HEK293T (cell line): ENCODE results near the gene OCA2.

Source experiments
- BHLHE40 ChIP-seq: fragments of 450-650 bp; IDR thresholded peaks from 2 replicates; pipeline ENCODE4 v1.6.1; 2016; ENCODE audit warnings: mild to moderate bottlenecking, moderate library complexity, borderline replicate concordance
- CTBP1 ChIP-seq: fragments of 450-650 bp; IDR thresholded peaks from 2 replicates; pipeline ENCODE4 v1.6.1; 2016; ENCODE audit warnings: borderline replicate concordance
- FOXA1 ChIP-seq: fragments of 450-650 bp; IDR thresholded peaks from 2 replicates; pipeline ENCODE4 v1.6.1; 2016; ENCODE audit warnings: mild to moderate bottlenecking
- FOXK2 ChIP-seq: fragments of 450-650 bp; IDR thresholded peaks from 2 replicates; pipeline ENCODE4 v1.6.1; 2016; ENCODE audit warnings: mild to moderate bottlenecking
- FOXM1 ChIP-seq: fragments of 450-650 bp; IDR thresholded peaks from 2 replicates; pipeline ENCODE4 v1.6.1; 2017; ENCODE audit warnings: mild to moderate bottlenecking, borderline replicate concordance
- HDGF ChIP-seq: fragments of 450-650 bp; IDR thresholded peaks from 2 replicates; pipeline ENCODE4 v1.6.1; 2017; ENCODE audit warnings: antibody characterized with exemption, borderline replicate concordance
- SP1 ChIP-seq: fragments of 450-650 bp; IDR thresholded peaks from 2 replicates; pipeline ENCODE4 v1.6.1; 2017
- SUZ12 ChIP-seq: fragments of 450-650 bp; IDR thresholded peaks from 2 replicates; pipeline ENCODE4 v1.6.1; 2016; ENCODE audit warnings: mild to moderate bottlenecking
- TARDBP ChIP-seq: fragments of 450-650 bp; IDR thresholded peaks from 2 replicates; pipeline ENCODE4 v1.6.1; 2016
- ZNF384 ChIP-seq: fragments of 450-650 bp; IDR thresholded peaks from 2 replicates; pipeline ENCODE4 v1.6.1; 2016

DNA sequence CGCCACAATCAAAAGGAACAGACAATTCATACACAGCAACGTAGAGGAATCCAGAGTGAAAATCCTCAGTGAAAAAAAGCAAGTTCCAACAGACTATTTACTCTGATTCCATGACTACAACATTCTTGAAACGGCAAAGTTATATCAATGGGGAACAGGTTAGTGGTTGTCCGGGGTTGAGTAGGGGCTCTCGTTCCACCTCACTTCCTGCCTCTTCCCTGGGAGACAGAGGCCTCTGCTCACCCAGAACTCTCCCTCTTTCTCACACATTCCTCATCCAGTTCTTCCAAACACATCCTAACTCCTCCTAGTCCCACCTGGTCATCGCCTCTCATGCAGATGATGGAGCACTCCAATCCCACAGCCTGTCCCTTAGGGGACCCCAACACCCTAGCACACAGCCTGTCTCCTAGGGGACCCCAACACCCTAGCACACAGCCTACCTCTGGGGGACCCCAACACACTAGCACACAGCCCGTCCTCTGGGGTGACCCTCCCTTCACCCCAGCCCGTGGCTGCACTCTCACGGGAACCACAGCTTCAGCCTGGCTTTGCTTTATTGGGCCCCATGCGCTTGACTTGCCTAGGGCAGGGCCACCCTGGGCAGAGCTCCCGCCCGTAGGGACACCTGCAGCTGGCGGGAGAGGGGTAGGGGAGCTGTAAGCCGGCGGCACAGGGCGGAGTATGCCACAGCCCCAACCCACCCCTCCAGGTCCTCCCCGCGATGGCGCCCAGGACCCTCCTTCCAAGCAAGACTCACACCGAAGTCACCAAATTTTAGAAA is 5.2 kb downstream of the OCA2 start:
- TF ChIP-seq ZNF384 = no peak
- no peak for TF ChIP-seq SP1
- no peak for TF ChIP-seq BHLHE40
- TF ChIP-seq FOXA1 = no peak
- TF ChIP-seq TARDBP = no peak
- no peak for TF ChIP-seq SUZ12
- TF ChIP-seq FOXM1 = no peak
- TF ChIP-seq HDGF = no peak
- no peak for TF ChIP-seq CTBP1
- TF ChIP-seq FOXK2 = no peak
